K562 (cell line): ENCODE data around the gene SETDB1.

Experiments used
- ETV6 ChIP-seq, 3 experiments: fragments of 150-350 bp in 1 of 3; sonication (generic) in 1 of 3; formaldehyde crosslinking in 1 of 3; IDR thresholded peaks; 2 replicates each; pipeline versions ENCODE4 v1.6.1 to v1.8.0; 2014 to 2022; ENCODE audit warnings: borderline replicate concordance in 2 of 3, low read depth in 2 of 3, antibody characterized with exemption in 1 of 3, low read length in 1 of 3, mild to moderate bottlenecking in 1 of 3, missing genetic modification reagents in 1 of 3
- JUNB ChIP-seq: fragments of 450-650 bp; formaldehyde crosslinking; conservative IDR thresholded peaks from 2 replicates; pipeline ENCODE4 v1.4.0; 2020; ENCODE audit warnings: mild to moderate bottlenecking
- POLR2AphosphoS5 ChIP-seq: IDR thresholded peaks from 2 replicates; pipeline ENCODE4 v1.6.1; 2011; ENCODE audit warnings: mild to moderate bottlenecking, low read depth, low read length, moderate library complexity; ENCODE audit not compliant: control insufficient read depth, insufficient read depth
- ZNF140 ChIP-seq: fragments of 250-450 bp; sonication (Bioruptor Pico); IDR thresholded peaks from 2 replicates; pipeline ENCODE4 v1.8.0; 2021; ENCODE audit warnings: moderate library complexity, mild to moderate bottlenecking, inconsistent platforms
- TF ChIP-seq, protein P1 (sequence below), 3 experiments: IDR thresholded peaks in 2 of 3; conservative IDR thresholded peaks in 1 of 3; 2 replicates each; pipeline ENCODE4 v1.5.1; 2011 to 2012; ENCODE audit warnings: low read length in 3 of 3, mild to moderate bottlenecking in 3 of 3, control low read depth in 2 of 3, improper control_type of control experiment in 1 of 3, inconsistent platforms in 1 of 3, low read depth in 1 of 3, mixed read lengths in 1 of 3, moderate library complexity in 1 of 3; ENCODE audit not compliant: insufficient read depth in 2 of 3

DNA sequence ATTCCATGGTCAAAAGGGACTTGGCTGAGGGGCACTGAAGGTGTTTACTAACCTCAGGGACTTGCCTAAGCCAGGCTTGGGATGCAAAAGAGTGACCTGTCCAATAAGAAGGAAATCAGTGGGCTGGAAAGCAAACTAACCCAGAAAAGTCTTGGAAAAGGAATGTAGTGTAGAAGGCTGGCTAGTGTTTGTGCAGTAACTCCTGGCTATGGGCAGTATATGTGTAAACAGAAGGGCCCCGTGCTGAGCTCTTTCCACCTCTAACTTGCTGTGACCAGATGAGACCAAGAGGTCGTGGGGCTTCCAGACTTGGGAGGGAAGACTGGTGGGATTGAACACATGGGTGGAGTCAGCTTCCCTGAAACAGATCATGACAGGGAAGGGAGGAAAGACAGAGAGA is 76.4 kb downstream of the SETDB1 start:
- TF ChIP-seq ZNF140 (CRISPR knock-in tag), result no peak
- TF ChIP-seq, protein P1, sequence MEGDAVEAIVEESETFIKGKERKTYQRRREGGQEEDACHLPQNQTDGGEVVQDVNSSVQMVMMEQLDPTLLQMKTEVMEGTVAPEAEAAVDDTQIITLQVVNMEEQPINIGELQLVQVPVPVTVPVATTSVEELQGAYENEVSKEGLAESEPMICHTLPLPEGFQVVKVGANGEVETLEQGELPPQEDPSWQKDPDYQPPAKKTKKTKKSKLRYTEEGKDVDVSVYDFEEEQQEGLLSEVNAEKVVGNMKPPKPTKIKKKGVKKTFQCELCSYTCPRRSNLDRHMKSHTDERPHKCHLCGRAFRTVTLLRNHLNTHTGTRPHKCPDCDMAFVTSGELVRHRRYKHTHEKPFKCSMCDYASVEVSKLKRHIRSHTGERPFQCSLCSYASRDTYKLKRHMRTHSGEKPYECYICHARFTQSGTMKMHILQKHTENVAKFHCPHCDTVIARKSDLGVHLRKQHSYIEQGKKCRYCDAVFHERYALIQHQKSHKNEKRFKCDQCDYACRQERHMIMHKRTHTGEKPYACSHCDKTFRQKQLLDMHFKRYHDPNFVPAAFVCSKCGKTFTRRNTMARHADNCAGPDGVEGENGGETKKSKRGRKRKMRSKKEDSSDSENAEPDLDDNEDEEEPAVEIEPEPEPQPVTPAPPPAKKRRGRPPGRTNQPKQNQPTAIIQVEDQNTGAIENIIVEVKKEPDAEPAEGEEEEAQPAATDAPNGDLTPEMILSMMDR (IDR thresholded peaks at IDR 0.05 in 2 of 3, conservative IDR thresholded peaks at IDR 0.05 in 1 of 3; ENCODE audit: insufficient read depth in 2 of 3, low read depth in 1 of 3, low read length in 3 of 3), result no peak
- no peak for TF ChIP-seq JUNB (CRISPR knock-in tag)
- TF ChIP-seq POLR2AphosphoS5, result no peak
- no peak for TF ChIP-seq ETV6 (IDR thresholded peaks at IDR 0.05; ENCODE audit: borderline replicate concordance in 1 of 2, low read depth in 2 of 2, low read length in 1 of 2)
- no peak for TF ChIP-seq ETV6 (CRISPR knock-in tag; IDR thresholded peaks at IDR 0.05; ENCODE audit: borderline replicate concordance)
